GM06990 (cell line): Measurements from ENCODE around the gene CLTB.
A peak's percentile ranks its signal among the peaks of the same experiment; 100 is the strongest.

Experiments
- DNase-seq: peaks from one replicate; pipeline ENCODE4 v3.0.0-alpha.2; 2011; ENCODE audit not compliant: insufficient read length; ENCODE audit errors: extremely low read depth
- H3K27me3 ChIP-seq: replicated peaks from 2 replicates; pipeline ENCODE4 v1.6.0; 2011; ENCODE audit warnings: low read length; ENCODE audit not compliant: control insufficient read depth, insufficient read depth
- H3K36me3 ChIP-seq: 2 replicates; pipeline ENCODE4 v1.5.1; 2011; ENCODE audit warnings: low read length; ENCODE audit not compliant: control insufficient read depth, insufficient read depth
- H3K4me3 ChIP-seq: replicated peaks from 2 replicates; pipeline ENCODE4 v1.5.1; 2011; ENCODE audit warnings: low read depth, mild to moderate bottlenecking, control low read depth, low read length
- TF ChIP-seq, protein P1 (sequence below): IDR thresholded peaks from 2 replicates; pipeline ENCODE4 v1.5.1; 2011; ENCODE audit warnings: low read length, control low read depth, mild to moderate bottlenecking, inconsistent platforms; ENCODE audit not compliant: insufficient read depth, poor library complexity, severe bottlenecking

CLTB gene

DNA sequence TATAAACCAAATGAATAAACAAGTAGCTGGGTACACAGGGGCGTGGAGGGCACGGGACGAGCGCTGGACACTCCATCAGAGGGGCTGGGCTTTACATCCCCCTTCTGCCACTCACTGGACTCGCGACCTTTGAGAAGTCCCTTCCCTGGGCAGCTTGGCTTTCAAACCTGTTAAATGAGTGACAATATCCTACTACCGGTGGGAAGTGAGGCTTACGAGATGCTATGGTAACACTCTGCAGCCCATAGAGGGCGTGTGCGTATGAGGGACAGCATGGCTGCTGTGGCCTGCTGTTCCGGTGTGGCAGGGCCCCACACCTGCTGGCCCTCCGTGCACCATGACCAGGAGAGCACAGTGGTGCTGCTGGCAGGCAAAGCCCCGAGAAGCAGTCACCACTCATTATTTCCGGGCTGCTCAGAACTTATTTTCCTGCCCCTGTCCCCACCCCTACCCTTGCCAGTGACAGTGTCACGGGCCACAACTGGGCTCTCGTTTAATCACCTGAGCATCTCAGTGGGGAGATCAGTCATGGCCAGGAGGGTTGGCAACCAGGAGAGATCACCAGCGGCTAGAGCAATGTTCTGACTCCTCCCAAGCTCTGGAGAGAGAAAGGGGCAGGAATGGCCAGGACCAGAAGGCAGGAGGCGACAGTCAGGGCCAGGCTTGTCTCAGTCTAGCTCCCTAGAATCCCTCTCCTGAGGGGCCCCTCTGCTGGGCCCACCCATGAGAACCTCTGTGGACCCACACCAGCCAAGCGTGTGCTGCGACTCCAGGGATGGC is 10.5 kb downstream of the CLTB start:
- H3K36me3 ChIP-seq = peaks cover 6% of the 10 kb centered on the region
- TF ChIP-seq, protein P1, sequence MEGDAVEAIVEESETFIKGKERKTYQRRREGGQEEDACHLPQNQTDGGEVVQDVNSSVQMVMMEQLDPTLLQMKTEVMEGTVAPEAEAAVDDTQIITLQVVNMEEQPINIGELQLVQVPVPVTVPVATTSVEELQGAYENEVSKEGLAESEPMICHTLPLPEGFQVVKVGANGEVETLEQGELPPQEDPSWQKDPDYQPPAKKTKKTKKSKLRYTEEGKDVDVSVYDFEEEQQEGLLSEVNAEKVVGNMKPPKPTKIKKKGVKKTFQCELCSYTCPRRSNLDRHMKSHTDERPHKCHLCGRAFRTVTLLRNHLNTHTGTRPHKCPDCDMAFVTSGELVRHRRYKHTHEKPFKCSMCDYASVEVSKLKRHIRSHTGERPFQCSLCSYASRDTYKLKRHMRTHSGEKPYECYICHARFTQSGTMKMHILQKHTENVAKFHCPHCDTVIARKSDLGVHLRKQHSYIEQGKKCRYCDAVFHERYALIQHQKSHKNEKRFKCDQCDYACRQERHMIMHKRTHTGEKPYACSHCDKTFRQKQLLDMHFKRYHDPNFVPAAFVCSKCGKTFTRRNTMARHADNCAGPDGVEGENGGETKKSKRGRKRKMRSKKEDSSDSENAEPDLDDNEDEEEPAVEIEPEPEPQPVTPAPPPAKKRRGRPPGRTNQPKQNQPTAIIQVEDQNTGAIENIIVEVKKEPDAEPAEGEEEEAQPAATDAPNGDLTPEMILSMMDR = peak; percentile 7
- DNase-seq = no peak

DNA sequence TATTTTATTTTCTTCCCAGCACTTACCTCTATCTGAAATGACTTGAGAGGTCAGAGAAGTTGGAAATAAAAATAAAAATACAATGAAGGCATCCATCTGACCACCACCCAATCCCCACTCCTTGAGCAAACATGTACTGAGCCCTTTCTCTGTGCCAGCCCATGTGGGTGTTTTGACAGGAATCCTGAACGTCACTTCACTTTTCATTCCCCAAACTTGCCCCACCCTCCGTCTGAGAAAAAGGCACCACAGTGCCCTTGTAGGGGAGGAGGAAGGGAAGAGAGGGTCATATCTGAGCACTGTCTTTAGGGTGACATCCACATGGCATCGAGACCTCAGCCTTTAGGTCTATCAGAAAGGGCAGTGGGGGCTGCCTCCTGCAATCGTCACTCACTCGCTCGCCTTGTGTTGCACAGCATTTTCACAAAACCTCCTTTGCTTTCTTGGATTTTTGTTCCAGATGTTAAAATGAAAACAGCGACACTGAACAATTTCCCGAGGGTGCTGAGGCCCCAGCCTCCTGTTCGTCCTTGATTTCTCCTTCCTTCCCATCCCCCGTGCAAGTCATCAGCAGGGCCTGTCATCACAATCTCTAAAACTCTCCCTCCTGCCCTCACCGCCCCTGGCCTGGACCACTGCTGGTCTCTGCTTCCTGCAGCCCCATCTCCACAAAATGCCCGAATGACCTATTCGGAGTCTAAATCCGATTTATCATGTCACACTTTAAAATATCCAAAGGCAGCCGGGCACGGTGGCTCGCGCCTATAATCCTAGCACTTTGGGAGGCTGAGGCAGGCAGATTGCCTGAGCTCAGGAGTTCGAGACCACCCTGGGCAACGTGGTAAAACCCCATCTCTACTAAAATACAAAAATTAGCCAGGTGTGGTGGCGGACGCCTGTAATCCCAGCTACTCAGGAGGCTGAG is 14.8 kb downstream of the CLTB start:
- H3K27me3 ChIP-seq = no peaks in the 10 kb centered on the region
- H3K4me3 ChIP-seq = no peak overlapping the region
- TF ChIP-seq, protein P1 = no peak
- H3K36me3 ChIP-seq = peaks cover 2% of the 10 kb centered on the region; the same call in 1 of the 2 replicates
- DNase-seq = no peak

More for the DNA sequence above, 10.5 kb downstream of the CLTB start:
- H3K4me3 ChIP-seq = no peak overlapping the region
- H3K27me3 ChIP-seq = no peaks in the 10 kb centered on the region

DNA sequence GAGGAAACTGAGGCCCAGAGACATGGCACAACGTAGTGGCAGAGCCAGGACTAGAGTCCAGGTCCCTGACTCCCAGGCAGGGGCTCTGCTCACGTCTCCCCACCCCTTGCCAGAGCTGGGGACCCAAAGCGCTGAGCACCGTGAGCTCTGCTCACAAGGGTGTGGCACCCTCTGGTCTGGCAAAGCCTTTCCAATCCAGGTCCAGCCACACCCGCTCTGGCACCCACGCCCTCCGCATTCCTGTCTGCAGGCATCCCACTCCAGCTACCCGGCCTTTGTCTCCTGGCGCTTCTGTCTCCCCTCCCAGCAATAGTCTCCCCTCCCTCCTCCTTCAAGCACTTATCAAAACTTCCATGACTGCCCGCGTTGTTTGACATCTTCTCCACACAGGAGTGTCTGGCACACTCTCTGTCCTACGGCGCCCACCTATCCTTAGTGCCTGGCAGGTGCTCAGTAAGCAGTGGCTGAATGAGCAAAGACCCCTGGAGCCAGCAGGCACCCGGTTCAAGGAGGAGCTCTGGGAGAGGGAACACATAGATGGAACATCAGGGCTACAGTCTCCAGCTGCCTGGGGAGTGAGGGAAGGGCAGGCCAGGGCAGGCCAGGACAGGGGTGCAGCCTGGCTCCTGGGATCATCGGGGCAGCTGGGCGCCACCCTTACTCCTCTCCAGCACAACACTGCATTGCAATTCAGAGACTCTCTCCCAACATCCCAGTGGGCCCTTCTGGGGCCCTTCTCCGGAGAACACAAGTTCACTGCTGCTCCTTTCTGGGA is 15.8 kb downstream of the CLTB start:
- Histone ChIP-seq H3K4me3 (no peak overlapping the region), H3K27me3 (no peaks in the 10 kb centered on the region), H3K36me3 (no peaks in the 10 kb centered on the region; the same call in none of the 2 replicates)
- no peak for DNase-seq
- TF ChIP-seq, protein P1 = no peak

DNA sequence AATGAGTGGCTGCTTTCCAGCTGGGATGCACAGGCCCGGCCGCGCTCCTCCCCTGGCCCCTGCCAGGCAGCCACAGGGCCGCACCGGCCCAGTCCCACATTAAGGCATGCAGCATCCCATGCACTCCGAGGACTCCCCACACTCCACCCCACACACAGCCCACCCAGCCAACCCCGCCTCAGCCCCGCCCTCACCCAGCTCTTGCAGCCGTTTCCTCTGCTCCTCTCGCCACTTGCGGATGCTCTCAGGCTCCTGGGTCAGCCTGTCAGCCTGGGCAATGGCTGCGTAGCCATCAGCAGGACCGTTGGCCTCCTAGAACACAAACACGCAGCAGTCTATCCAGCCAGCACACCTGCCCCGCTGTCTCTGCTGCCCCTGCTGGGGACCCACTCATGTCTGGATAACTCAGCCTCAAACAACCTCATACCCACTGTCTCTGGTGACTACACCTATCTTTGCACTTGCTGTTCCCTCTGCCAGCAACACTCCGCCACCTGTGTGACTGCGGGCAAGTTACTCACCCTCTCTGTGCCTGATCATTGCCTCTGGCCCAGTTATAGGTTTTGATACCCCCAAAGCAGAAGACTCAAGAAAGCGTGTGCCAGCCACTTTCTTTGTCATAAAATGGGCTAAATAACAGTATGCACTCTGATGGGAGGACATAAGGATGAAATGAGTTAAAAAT is 18.5 kb downstream of the CLTB start:
- TF ChIP-seq, protein P1 = no peak
- no peaks in the 10 kb centered on the region for H3K27me3 ChIP-seq
- no peak overlapping the region for H3K4me3 ChIP-seq
- peaks cover 4% of the 10 kb centered on the region for H3K36me3 ChIP-seq
- no peak for DNase-seq

DNA sequence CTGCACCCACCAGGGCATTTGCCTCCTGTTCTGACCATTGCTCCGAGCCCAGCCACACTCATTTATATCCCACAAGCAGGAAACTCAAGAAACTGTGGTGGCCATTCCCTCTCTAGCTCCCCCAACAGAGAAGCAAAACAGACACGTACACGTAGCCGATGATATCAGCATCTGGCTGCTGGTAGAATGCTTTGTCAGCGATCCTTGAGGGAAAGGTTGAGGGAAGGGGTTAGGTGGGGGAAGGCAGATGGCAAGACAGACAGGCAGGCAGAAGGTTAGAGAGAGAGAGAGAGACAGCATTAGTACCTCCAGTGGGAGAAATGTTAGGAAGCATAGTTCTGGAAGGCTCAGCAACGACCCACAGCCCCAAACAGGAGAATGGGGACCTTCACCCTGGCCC is 20.0 kb downstream of the CLTB start:
- H3K36me3 ChIP-seq = peaks cover 7% of the 10 kb centered on the region
- TF ChIP-seq, protein P1 = no peak
- no peaks in the 10 kb centered on the region for H3K27me3 ChIP-seq
- H3K4me3 ChIP-seq = no peak overlapping the region
- DNase-seq = no peak
